IPS DF 4.7 (cell line): ENCODE data around the gene ADAMTS17.
"Not testable (repeated sequence)": the region's sequence is repeated elsewhere in the genome, so short reads cannot be mapped to it uniquely, and the experiment has no call there.

ENCODE experiments used
- DNase-seq: peaks from one replicate; pipeline ENCODE4 v3.0.0-alpha.2; 2013; ENCODE audit warnings: low spot score; ENCODE audit errors: extremely low read depth

ADAMTS17 gene

DNA sequence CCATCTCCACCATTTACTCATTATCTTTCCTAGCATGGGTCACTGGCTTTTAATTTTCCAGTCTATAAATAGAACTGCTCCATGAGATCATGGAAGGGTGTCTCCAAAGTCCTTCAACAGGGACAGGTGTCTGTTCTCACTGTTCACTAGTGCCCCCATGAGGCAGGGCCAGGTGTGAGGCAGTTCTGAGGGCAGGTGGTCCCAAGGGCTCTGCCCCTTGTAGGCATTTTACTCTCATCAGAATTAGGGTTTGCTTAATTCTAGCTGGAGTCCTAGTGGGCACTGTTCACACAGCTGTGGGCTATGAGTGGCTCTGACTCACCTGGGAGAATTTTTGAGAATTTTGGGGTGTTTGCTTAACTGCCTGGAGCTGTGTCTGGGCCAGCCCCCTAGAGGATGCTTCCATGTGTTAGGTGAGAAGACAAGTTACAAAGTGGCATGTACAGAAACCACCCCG is 360.6 kb downstream of the ADAMTS17 start:
- no peak for DNase-seq

DNA sequence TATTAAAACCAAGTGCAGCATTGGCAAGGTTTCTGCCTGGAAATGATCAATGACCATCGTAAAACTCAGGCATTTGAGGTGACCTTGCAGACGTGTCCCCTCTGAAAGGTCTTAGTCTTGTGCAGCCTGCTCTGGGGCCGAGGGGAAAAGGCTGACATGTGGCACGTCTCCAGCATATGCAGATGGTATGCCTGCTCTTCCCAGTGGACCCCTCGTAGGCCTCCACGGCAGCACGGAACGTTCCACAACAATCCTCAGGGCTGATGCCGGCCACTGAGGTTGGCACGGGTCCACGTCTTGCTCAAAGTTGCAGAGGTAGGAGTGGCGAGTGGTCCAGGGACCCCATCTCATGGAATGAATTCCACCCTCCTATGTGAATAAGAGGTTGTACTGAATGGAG is 361.0 kb downstream of the ADAMTS17 start:
- DNase-seq = no peak

GRCh38 chr15:99979886-99980285 is 361.9 kb downstream of the ADAMTS17 start:
- not testable (repeated sequence) for DNase-seq

GRCh38 chr15:99979371-99979770 is 362.4 kb downstream of the ADAMTS17 start:
- DNase-seq = no peak

GRCh38 chr15:99978426-99978825 is 363.3 kb downstream of the ADAMTS17 start:
- no peak for DNase-seq

GRCh38 chr15:99977929-99978328 is 363.8 kb downstream of the ADAMTS17 start:
- no peak for DNase-seq

- DNase-seq = no peak
Measured at GRCh38 chr15:99976811-99977271, 364.9 kb downstream of the ADAMTS17 start.

DNA sequence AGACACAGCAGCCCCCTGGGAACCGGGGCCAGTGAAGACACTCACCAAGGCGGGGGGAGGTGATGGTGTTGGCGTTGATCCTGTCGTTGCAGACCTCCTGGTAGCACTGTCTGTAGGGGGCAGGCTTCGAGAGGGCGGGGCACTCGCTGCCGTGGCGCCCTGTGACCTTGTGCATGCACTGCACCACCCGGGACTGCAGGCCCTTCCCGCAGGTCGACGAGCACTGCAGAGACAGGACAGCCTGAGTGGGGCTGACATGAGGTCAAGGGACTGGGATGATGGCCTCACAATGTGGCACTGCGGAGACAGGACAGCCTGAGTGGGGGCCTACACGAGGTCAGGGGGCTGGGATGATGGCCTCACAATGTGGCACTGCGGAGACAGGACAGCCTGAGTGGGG is 365.8 kb downstream of the ADAMTS17 start:
- no peak for DNase-seq

DNA sequence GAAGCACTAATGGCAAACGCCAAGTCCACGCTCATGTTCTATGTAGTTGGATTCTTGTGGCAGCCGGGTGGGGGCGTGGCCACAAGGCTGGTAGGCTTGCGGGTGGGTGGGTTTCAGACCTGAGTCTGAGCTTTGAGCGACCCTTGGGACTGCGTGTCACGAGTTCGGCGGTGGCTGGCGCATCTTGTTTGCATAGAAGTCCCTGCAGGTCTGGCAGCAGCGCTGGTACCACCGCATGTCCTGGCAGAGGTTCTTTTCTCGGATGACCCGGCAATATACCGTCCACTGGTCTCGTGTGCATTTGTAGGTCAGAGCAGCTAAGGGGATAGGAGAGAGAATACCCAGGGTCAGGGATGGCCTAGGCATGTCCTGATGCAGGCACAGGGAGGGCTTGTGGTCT is 367.5 kb downstream of the ADAMTS17 start:
- no peak for DNase-seq

GRCh38 chr15:99973351-99973750 is 368.4 kb downstream of the ADAMTS17 start:
- no peak for DNase-seq

GRCh38 chr15:99970891-99971430 is 370.8 kb downstream of the ADAMTS17 start:
- DNase-seq = no peak

DNA sequence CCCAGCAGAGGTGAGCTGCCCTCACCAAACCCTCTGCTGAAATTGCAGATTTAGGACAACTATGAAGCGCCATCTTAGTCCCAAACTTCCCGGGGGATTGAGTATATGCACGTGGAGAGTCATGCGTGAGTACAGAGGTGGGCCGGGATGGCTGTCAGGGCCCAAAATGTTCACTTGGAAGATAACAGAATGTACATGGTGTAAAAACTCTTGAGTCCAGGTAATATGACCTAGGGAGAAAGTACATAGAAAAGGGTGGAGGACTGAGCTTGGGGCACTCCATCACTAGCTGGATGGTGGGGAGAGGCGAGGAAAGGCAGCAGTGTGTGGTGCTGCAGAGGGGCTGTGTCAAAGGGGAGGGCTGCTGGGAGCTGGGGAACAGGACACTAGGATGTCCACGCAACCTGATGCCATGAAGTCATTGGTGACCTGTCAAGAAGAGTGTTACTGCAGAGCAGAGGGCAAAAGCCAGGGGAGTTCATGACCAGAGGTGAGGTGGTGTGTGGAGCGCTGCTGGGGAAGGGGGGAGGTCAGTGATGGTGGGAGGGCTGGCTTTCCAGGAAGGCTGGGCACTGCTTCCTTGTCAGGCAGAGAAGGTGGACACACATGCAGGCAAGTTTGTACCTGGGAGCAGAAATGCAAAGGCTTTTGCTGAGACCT is 372.4 kb downstream of the ADAMTS17 start:
- no peak for DNase-seq

GRCh38 chr15:99967841-99968371 is 373.9 kb downstream of the ADAMTS17 start:
- no peak for DNase-seq

DNA sequence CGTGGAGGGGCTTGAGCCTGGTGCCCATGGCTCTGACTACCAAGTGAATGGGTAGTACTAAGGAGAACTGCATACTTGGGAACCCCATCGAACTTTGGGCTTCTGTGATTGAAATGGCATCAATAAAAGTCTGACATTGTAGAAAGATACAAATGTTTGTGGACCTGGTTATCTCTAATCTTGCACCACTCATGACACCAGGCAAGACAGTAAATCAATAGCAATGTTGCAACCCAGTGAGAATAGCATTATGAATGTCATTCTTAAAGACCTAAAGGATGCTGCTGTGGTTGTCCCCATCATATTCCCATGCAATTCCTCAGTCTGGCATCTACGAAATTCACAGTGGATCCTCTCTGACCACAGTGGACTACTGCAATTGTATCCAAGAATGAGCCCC is 375.0 kb downstream of the ADAMTS17 start:
- DNase-seq = no peak

DNA sequence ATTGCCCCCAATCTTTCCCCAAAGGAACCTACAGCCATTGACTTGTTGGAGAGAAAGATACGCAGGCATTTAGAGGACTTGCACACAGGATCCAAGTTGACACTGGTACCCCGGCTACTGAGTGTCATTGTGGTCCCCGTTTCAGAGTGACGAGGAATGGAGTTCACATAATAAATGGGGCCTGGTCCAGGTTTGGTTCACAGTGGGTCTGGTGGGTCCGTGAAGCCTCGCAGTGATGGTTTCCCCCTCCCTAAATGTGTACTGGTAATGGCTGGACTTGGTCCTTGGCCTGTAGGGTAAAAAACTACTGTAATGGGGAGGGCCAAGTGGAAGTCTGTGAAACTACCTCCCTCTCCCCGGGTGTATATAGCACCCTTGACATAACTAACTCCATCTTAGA is 376.4 kb downstream of the ADAMTS17 start:
- no peak for DNase-seq

GRCh38 chr15:99963976-99964375 is 377.8 kb downstream of the ADAMTS17 start:
- DNase-seq = no peak

- DNase-seq = no peak
Measured at GRCh38 chr15:99963096-99963825, 378.5 kb downstream of the ADAMTS17 start.

- DNase-seq = no peak
Measured at GRCh38 chr15:99962006-99962561, 379.7 kb downstream of the ADAMTS17 start.

DNA sequence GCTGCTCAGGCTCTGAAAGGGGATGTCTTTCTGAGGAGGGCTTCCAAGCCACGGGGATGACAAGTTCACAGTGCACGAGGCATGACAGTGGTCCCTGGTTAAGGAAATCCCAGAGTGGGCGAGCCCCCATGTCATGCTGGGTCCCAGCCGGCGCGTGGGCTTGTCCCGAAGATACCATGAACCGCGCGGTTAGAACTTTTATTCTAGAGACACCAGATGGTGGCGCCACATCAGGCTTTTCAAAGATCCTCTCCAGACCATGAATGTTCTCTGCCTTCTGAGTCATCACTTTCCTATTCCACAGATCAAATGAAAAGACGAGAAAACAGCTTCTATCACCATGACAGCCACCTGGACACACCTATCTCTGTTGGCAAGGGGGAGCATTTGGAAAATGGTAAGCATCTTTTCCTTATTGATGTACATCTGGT is 380.7 kb downstream of the ADAMTS17 start:
- no peak for DNase-seq

- DNase-seq = no peak
Measured at GRCh38 chr15:99959326-99959725, 382.4 kb downstream of the ADAMTS17 start.

GRCh38 chr15:99958426-99959097 is 383.2 kb downstream of the ADAMTS17 start:
- no peak for DNase-seq
